HEK293 (cell line): Measurements from ENCODE around the gene CLTCL1.

Experiments used
- CTCF ChIA-PET: fragments of 350-600 bp; formaldehyde crosslinking; extraction: SDS; loops from one replicate; lab custom pipeline; 2021; ENCODE audit warnings: antibody characterized with exemption; lab: Yijun Ruan, JAX
- POLR2A ChIA-PET: fragments of 300-600 bp; formaldehyde crosslinking; extraction: SDS; loops from one replicate; lab custom pipeline; 2020; ENCODE audit warnings: antibody characterized with exemption, inconsistent platforms; lab: Yijun Ruan, JAX
- H3K27ac ChIP-seq: fragments of 200-500 bp; sonication (Bioruptor generic); 2 replicates; pipeline ENCODE4 v1.5.1; 2014; ENCODE audit warnings: low read depth, low read length, control low read depth, inconsistent platforms; ENCODE audit errors: extremely low read depth
- H3K36me3 ChIP-seq, 2 experiments: fragments of 200-500 bp in 1 of 2; sonication (Bioruptor generic) in 1 of 2; 1 replicate in 1 of 2; 2 replicates in 1 of 2; pipeline ENCODE4 v1.5.1; 2014 to 2017; ENCODE audit warnings: inconsistent platforms in 2 of 2, low read length in 2 of 2; ENCODE audit not compliant: control insufficient read depth in 2 of 2, insufficient read depth in 1 of 2
- H3K4me1 ChIP-seq: fragments of 200-500 bp; sonication (Bioruptor generic); 2 replicates; pipeline ENCODE4 v1.5.1; 2014; ENCODE audit warnings: mild to moderate bottlenecking, low read length, inconsistent platforms; ENCODE audit not compliant: control insufficient read depth, insufficient read depth
- H3K4me3 ChIP-seq: 2 replicates; pipeline ENCODE4 v1.5.1; 2011; ENCODE audit warnings: low read depth, mild to moderate bottlenecking, control low read depth, low read length, moderate library complexity
- H3K9me3 ChIP-seq: fragments of 200-500 bp; sonication (Bioruptor generic); 2 replicates; pipeline ENCODE4 v1.5.1; 2014; ENCODE audit warnings: low read depth, low read length, inconsistent platforms; ENCODE audit not compliant: control insufficient read depth, insufficient read depth
- KLF1 ChIP-seq: fragments of 450-650 bp; formaldehyde crosslinking; IDR thresholded peaks from 2 replicates; pipeline ENCODE4 v1.5.1; 2016; ENCODE audit warnings: missing biosample characterization, missing genetic modification characterization
- KLF7 ChIP-seq: fragments of 450-650 bp; formaldehyde crosslinking; IDR thresholded peaks from 2 replicates; pipeline ENCODE4 v1.5.1; 2016; ENCODE audit warnings: missing biosample characterization, missing genetic modification characterization, borderline replicate concordance
- MYNN ChIP-seq: fragments of 450-650 bp; formaldehyde crosslinking; IDR thresholded peaks from 2 replicates; pipeline ENCODE4 v1.5.1; 2016; ENCODE audit warnings: missing biosample characterization, missing genetic modification characterization, borderline replicate concordance
- REPIN1 ChIP-seq: fragments of 450-650 bp; formaldehyde crosslinking; IDR thresholded peaks from 2 replicates; pipeline ENCODE4 v1.5.1; 2017; ENCODE audit warnings: missing biosample characterization, missing genetic modification characterization, low read depth
- SCRT2 ChIP-seq: fragments of 450-650 bp; formaldehyde crosslinking; IDR thresholded peaks from 2 replicates; pipeline ENCODE4 v1.5.1; 2016; ENCODE audit warnings: missing biosample characterization, missing genetic modification characterization
- ZFP41 ChIP-seq: fragments of 450-650 bp; formaldehyde crosslinking; IDR thresholded peaks from 2 replicates; pipeline ENCODE4 v1.5.1; 2016; ENCODE audit warnings: missing biosample characterization, missing genetic modification characterization, borderline replicate concordance
- ZIC2 ChIP-seq: fragments of 450-650 bp; formaldehyde crosslinking; IDR thresholded peaks from 2 replicates; pipeline ENCODE4 v1.5.1; 2016; ENCODE audit warnings: missing biosample characterization, missing genetic modification characterization
- ZNF112 ChIP-seq: fragments of 450-650 bp; formaldehyde crosslinking; IDR thresholded peaks from 2 replicates; pipeline ENCODE4 v1.5.0; 2017; ENCODE audit warnings: missing biosample characterization, missing genetic modification characterization
- ZNF16 ChIP-seq: fragments of 450-650 bp; formaldehyde crosslinking; IDR thresholded peaks from 2 replicates; pipeline ENCODE4 v1.5.1; 2016; ENCODE audit warnings: low read depth, missing biosample characterization, missing genetic modification characterization
- ZNF2 ChIP-seq: fragments of 450-650 bp; formaldehyde crosslinking; IDR thresholded peaks from 2 replicates; pipeline ENCODE4 v1.5.1; 2016; ENCODE audit warnings: missing biosample characterization, missing genetic modification characterization
- ZNF221 ChIP-seq: fragments of 450-650 bp; formaldehyde crosslinking; IDR thresholded peaks from 2 replicates; pipeline ENCODE4 v1.5.1; 2017; ENCODE audit warnings: missing biosample characterization, missing genetic modification characterization, borderline replicate concordance
- ZNF560 ChIP-seq: fragments of 450-650 bp; formaldehyde crosslinking; IDR thresholded peaks from 2 replicates; pipeline ENCODE4 v1.5.1; 2017; ENCODE audit warnings: missing biosample characterization, missing genetic modification characterization, borderline replicate concordance
- TF ChIP-seq, protein P1 (sequence below): fragments of 450-650 bp; formaldehyde crosslinking; IDR thresholded peaks from 2 replicates; pipeline ENCODE4 v1.5.1; 2016; ENCODE audit warnings: missing biosample characterization, missing genetic modification characterization
- TF ChIP-seq, protein P2 (sequence below): fragments of 450-650 bp; formaldehyde crosslinking; conservative IDR thresholded peaks from 2 replicates; pipeline ENCODE4 v1.5.1; 2016; ENCODE audit warnings: low read depth, missing biosample characterization, missing genetic modification characterization
- TF ChIP-seq, protein P3 (sequence below): fragments of 450-650 bp; formaldehyde crosslinking; IDR thresholded peaks from 2 replicates; pipeline ENCODE4 v1.5.1; 2016; ENCODE audit warnings: missing biosample characterization, missing genetic modification characterization
- TF ChIP-seq, protein P4 (sequence below): fragments of 450-650 bp; formaldehyde crosslinking; IDR thresholded peaks from 2 replicates; pipeline ENCODE4 v1.5.1; 2016; ENCODE audit warnings: missing biosample characterization, missing genetic modification characterization

The CLTCL1 gene

DNA sequence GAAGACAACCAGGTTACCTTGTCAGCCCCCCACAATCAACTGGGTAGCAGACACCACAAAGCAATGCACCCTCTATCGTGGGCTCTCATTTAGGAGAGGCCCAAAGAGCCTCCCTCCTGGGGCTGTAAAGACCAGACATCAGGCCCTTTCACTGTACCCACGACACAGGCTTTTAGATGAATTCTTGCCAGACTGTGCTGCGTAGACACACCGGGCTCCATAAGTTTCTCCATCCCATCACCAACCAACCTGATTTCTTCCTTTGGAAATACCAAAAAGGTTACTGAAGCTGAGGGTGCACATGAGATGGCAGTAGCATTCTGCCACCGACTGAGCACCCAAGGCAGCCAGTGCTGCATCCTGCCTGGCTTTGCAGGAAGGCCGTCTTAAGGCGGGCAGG is 66.5 kb downstream of the CLTCL1 start:
- peaks cover 0 to 86% of the 10 kb centered on the region in 2 experiments; a peak in 1 of 3 replicates for H3K36me3 ChIP-seq
- no peak overlapping the region for H3K27ac ChIP-seq
- TF ChIP-seq, protein P1, sequence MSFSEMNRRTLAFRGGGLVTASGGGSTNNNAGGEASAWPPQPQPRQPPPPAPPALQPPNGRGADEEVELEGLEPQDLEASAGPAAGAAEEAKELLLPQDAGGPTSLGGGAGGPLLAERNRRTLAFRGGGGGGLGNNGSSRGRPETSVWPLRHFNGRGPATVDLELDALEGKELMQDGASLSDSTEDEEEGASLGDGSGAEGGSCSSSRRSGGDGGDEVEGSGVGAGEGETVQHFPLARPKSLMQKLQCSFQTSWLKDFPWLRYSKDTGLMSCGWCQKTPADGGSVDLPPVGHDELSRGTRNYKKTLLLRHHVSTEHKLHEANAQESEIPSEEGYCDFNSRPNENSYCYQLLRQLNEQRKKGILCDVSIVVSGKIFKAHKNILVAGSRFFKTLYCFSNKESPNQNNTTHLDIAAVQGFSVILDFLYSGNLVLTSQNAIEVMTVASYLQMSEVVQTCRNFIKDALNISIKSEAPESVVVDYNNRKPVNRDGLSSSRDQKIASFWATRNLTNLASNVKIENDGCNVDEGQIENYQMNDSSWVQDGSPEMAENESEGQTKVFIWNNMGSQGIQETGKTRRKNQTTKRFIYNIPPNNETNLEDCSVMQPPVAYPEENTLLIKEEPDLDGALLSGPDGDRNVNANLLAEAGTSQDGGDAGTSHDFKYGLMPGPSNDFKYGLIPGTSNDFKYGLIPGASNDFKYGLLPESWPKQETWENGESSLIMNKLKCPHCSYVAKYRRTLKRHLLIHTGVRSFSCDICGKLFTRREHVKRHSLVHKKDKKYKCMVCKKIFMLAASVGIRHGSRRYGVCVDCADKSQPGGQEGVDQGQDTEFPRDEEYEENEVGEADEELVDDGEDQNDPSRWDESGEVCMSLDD (tag by site-specific recombination), result no peak
- TF ChIP-seq, protein P2, sequence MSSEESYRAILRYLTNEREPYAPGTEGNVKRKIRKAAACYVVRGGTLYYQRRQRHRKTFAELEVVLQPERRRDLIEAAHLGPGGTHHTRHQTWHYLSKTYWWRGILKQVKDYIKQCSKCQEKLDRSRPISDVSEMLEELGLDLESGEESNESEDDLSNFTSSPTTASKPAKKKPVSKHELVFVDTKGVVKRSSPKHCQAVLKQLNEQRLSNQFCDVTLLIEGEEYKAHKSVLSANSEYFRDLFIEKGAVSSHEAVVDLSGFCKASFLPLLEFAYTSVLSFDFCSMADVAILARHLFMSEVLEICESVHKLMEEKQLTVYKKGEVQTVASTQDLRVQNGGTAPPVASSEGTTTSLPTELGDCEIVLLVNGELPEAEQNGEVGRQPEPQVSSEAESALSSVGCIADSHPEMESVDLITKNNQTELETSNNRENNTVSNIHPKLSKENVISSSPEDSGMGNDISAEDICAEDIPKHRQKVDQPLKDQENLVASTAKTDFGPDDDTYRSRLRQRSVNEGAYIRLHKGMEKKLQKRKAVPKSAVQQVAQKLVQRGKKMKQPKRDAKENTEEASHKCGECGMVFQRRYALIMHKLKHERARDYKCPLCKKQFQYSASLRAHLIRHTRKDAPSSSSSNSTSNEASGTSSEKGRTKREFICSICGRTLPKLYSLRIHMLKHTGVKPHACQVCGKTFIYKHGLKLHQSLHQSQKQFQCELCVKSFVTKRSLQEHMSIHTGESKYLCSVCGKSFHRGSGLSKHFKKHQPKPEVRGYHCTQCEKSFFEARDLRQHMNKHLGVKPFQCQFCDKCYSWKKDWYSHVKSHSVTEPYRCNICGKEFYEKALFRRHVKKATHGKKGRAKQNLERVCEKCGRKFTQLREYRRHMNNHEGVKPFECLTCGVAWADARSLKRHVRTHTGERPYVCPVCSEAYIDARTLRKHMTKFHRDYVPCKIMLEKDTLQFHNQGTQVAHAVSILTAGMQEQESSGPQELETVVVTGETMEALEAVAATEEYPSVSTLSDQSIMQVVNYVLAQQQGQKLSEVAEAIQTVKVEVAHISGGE, result no peak
- TF ChIP-seq REPIN1 (tag by site-specific recombination) (no peak), KLF1 (tag by site-specific recombination) (no peak), ZNF560 (tag by site-specific recombination) (no peak), KLF7 (tag by site-specific recombination) (no peak), ZNF16 (no peak), ZNF221 (no peak), ZIC2 (tag by site-specific recombination) (no peak), MYNN (tag by site-specific recombination) (no peak), SCRT2 (no peak), ZNF2 (no peak), ZFP41 (tag by site-specific recombination) (no peak), ZNF112 (tag by site-specific recombination) (no peak)
- TF ChIP-seq, protein P3, sequence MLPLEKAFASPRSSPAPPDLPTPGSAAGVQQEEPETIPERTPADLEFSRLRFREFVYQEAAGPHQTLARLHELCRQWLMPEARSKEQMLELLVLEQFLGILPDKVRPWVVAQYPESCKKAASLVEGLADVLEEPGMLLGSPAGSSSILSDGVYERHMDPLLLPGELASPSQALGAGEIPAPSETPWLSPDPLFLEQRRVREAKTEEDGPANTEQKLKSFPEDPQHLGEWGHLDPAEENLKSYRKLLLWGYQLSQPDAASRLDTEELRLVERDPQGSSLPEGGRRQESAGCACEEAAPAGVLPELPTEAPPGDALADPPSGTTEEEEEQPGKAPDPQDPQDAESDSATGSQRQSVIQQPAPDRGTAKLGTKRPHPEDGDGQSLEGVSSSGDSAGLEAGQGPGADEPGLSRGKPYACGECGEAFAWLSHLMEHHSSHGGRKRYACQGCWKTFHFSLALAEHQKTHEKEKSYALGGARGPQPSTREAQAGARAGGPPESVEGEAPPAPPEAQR (tag by site-specific recombination), result no peak
- TF ChIP-seq, protein P4, sequence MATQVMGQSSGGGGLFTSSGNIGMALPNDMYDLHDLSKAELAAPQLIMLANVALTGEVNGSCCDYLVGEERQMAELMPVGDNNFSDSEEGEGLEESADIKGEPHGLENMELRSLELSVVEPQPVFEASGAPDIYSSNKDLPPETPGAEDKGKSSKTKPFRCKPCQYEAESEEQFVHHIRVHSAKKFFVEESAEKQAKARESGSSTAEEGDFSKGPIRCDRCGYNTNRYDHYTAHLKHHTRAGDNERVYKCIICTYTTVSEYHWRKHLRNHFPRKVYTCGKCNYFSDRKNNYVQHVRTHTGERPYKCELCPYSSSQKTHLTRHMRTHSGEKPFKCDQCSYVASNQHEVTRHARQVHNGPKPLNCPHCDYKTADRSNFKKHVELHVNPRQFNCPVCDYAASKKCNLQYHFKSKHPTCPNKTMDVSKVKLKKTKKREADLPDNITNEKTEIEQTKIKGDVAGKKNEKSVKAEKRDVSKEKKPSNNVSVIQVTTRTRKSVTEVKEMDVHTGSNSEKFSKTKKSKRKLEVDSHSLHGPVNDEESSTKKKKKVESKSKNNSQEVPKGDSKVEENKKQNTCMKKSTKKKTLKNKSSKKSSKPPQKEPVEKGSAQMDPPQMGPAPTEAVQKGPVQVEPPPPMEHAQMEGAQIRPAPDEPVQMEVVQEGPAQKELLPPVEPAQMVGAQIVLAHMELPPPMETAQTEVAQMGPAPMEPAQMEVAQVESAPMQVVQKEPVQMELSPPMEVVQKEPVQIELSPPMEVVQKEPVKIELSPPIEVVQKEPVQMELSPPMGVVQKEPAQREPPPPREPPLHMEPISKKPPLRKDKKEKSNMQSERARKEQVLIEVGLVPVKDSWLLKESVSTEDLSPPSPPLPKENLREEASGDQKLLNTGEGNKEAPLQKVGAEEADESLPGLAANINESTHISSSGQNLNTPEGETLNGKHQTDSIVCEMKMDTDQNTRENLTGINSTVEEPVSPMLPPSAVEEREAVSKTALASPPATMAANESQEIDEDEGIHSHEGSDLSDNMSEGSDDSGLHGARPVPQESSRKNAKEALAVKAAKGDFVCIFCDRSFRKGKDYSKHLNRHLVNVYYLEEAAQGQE (tag by site-specific recombination), result no peak
- H3K4me1 ChIP-seq, result no peaks in the 10 kb centered on the region
- H3K9me3 ChIP-seq, result no peaks in the 10 kb centered on the region
- no peak overlapping the region for H3K4me3 ChIP-seq
- ChIA-PET CTCF (no interaction called here), POLR2A (no interaction called here)
